Tibial nerve (tissue), 4 donors: ENCODE results near the gene CNST.

Experiments
- CTCF ChIP-seq, 5 experiments: fragments of 200-600 bp in 3 of 5; fragments of 450-650 bp in 2 of 5; sonication (generic) in 3 of 5; IDR thresholded peaks; one replicate each; pipeline ENCODE4 v1.5.1; 2016 to 2019; ENCODE audit warnings: antibody characterized with exemption in 5 of 5, mild to moderate bottlenecking in 3 of 5, moderate library complexity in 2 of 5
- EP300 ChIP-seq, 2 donors: sonication (generic); formaldehyde crosslinking; IDR thresholded peaks; one replicate each; pipeline ENCODE4 v1.6.1; 2017; ENCODE audit warnings: antibody characterized with exemption in 2 of 2, mild to moderate bottlenecking in 1 of 2
- POLR2A ChIP-seq, 2 donors: fragments of 450-650 bp; IDR thresholded peaks; one replicate each; pipeline ENCODE4 v1.6.1; 2017; ENCODE audit warnings: antibody characterized with exemption in 2 of 2, mild to moderate bottlenecking in 2 of 2, moderate library complexity in 2 of 2

DNA sequence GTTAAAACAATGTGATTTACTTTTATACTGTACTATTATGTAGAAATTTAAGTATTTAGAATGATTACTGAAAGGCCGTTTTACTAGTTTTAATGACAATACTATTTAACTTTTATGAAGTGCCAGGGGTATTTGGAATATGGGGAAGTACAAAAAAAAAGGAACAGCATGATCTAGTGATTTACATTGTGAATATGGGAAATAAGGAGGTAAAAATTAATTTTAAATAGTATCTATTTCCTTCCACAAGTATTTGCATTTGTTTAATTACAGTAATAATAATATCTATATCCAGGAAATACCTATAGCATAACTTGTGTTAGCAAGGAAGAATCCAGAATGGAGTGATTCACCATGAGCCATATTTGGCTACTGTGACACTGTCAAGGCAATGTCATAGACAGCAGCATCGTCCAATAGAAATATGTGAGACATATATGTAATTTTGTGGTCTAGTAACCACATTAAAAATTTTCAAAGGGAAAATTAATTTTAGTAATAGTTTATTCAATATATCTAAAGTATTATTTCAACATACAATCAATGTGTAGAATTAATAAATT, 22.0 kb downstream of the CNST start:
- no peak for TF ChIP-seq CTCF (IDR thresholded peaks at IDR 0.05)
- TF ChIP-seq POLR2A (IDR thresholded peaks at IDR 0.05) = no peak
- TF ChIP-seq EP300 (IDR thresholded peaks at IDR 0.05) = no peak
